HUES64 (cell line): ENCODE data around the gene TBC1D3L. TPM values are rescaled to one million over a fixed set of nuclear protein-coding genes. Genes with fewer than 3 reads are reported as not detected.
"Not testable (repeated sequence)": the region's sequence is repeated elsewhere in the genome, so short reads cannot be mapped to it uniquely, and the experiment has no call there.

ENCODE experiments used
- H3K27ac ChIP-seq: 2 replicates; pipeline ENCODE4 v1.7.0; 2013; ENCODE audit warnings: low read depth, low read length, inconsistent platforms
- H3K27me3 ChIP-seq: 2 replicates; pipeline ENCODE4 v1.6.1; 2013; ENCODE audit warnings: mild to moderate bottlenecking, low read length; ENCODE audit not compliant: insufficient read depth
- H3K36me3 ChIP-seq: 2 replicates; pipeline ENCODE4 v1.6.1; 2013; ENCODE audit warnings: mild to moderate bottlenecking, low read length; ENCODE audit not compliant: insufficient read depth
- H3K4me1 ChIP-seq: 2 replicates; pipeline ENCODE4 v1.6.1; 2013; ENCODE audit warnings: mild to moderate bottlenecking, low read length, moderate library complexity; ENCODE audit not compliant: insufficient read depth
- H3K4me3 ChIP-seq: 2 replicates; pipeline ENCODE4 v1.5.1; 2013; ENCODE audit warnings: mild to moderate bottlenecking, low read length, moderate library complexity
- H3K9ac ChIP-seq: 2 replicates; pipeline ENCODE4 v1.6.1; 2013; ENCODE audit warnings: mild to moderate bottlenecking, low read depth, low read length
- H3K9me3 ChIP-seq: 2 replicates; pipeline ENCODE4 v1.6.1; 2013; ENCODE audit warnings: low read depth, low read length; ENCODE audit not compliant: insufficient read depth
- WGBS: fragments of 150-250, 120-280 bp; methylation state at CpG from one replicate; pipeline ENCODE4 v1.1.7; 2013; ENCODE audit warnings: missing lambda C conversion rate; 5-methylcytosine and 5-hydroxymethylcytosine counted together
- polyA plus RNA-seq, 2 experiments: library from polyadenylated mRNA; stranded (reverse); fragments of 50-300 nt; gene quantifications; one replicate each; pipeline ENCODE4 v1.2.3, GENCODE V29; 2013

TBC1D3L gene
- 5.1 TPM for polyA plus RNA-seq (2013, experiment 1 of 2)
- polyA plus RNA-seq (2013, experiment 2 of 2) = 5.0 TPM

- H3K9ac ChIP-seq, H3K36me3 ChIP-seq, H3K4me1 ChIP-seq, H3K27ac ChIP-seq, H3K4me3 ChIP-seq, H3K9me3 ChIP-seq, H3K27me3 ChIP-seq: not testable (repeated sequence)
- no CpG with 5 or more reads among the region's 11 CpGs for WGBS
Observed at GRCh38 chr17:37988960-37989359, at the start of gene TBC1D3L. Gene TBC1D3L (minus strand): TSS chr17:37989060. CDS start chr17:37987520, 1,540 bp downstream.

- H3K4me3 ChIP-seq, H3K27me3 ChIP-seq, H3K4me1 ChIP-seq, H3K27ac ChIP-seq, H3K9ac ChIP-seq, H3K36me3 ChIP-seq, H3K9me3 ChIP-seq: not testable (repeated sequence)
- no CpG with 5 or more reads among the region's 11 CpGs for WGBS
Observed at GRCh38 chr17:38003676-38004075, 14.8 kb upstream of the TBC1D3L start, which contains the start of gene TBC1D3D. Gene TBC1D3D (plus strand): TSS chr17:38003976. CDS start chr17:38005561, 1,585 bp downstream.
